Eye (tissue), 1 donor: ENCODE measurements around the gene PLAGL2.

Experiments
- DNase-seq: peaks from one replicate; pipeline ENCODE4 v3.0.0-alpha.2; 2015

The PLAGL2 gene

GRCh38 chr20:32149566-32150170, 57.9 kb downstream of the PLAGL2 start:
- no peak for DNase-seq

- no peak for DNase-seq
These were observed 62.5 kb downstream of the PLAGL2 start for GRCh38 chr20:32144898-32145662.

DNA sequence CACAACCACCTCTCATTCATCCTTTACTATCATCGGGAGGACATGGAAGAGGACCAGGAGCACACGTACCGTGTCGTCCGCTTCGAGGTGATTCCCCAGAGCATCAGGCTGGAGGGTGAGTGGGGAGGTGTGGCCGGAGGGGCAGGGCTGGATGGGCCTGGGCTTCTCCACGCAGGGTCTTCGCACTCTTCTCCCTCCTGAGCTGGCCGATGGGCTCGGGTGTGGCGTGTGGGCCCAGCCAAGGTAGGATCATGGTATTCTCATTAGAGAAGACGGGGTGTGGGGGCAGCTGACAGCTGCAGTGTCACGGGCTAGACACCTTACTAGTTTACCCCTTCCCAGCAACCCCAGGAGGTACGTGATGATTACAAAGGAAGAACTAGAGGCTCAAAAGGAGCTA, 64.6 kb downstream of the PLAGL2 start:
- no peak for DNase-seq
